GM18511 (cell line): ENCODE results near the gene ADCY2.
A peak's percentile ranks its signal among the peaks of the same experiment; 100 is the strongest.

Experiments
- ATAC-seq: cut with Tn5 transposase; IDR thresholded peaks from one replicate; pipeline ENCODE4 v1.9.1; 2021; ENCODE audit warnings: mild to moderate bottlenecking, moderate library complexity; ENCODE audit not compliant: unreplicated experiment

The ADCY2 gene

GRCh38 chr5:7714697-7715096 is 318.8 kb downstream of the ADCY2 start:
- ATAC-seq = no peak

- no peak for ATAC-seq
Measured at GRCh38 chr5:7717691-7718090, 321.8 kb downstream of the ADCY2 start.

DNA sequence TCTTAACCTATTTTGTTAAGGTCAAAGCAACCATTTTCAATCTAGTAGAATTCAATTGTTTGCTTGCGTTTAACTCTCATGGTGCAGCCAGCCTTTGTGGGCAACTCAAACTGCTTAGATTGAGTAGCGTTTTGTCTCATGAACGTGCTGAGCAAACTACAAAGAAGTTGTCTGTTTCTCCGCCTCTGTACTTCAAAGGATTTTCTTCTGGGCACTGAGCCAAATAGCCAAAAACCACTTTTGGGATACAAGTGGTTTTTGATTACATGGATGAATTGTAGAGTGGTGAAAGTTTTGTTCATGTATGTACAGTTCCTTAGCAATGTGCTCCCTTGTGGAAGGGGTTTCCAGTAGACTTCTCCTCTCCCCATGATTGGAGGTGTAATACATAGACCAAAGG is 332.1 kb downstream of the ADCY2 start:
- ATAC-seq = no peak

- ATAC-seq = no peak
Measured at GRCh38 chr5:7741415-7742065, 345.6 kb downstream of the ADCY2 start.

- ATAC-seq = no peak
Measured at GRCh38 chr5:7742241-7742656, 346.3 kb downstream of the ADCY2 start.

- peak; percentile 50 for ATAC-seq
Measured at GRCh38 chr5:7745882-7746610, 350.1 kb downstream of the ADCY2 start.

GRCh38 chr5:7747728-7748127 is 351.8 kb downstream of the ADCY2 start:
- no peak for ATAC-seq

DNA sequence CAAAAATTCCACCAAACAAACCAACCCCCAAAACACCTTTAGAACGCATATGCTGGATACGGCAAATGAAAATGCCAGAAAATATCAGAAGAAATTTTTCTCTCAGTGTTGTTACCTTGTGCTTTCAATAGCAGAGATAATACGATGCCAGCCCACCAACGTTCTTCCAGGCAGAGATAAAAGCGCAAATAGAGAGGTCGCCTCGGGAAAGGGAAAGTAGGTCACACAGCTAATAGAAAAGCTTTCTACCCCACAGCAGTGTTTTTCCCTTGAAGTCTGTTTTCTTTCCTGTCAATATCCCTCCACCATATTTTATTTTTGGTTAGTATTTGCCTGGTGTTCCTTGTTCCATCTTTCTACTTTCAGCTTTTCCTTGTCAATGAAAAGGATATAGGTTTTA is 353.7 kb downstream of the ADCY2 start:
- no peak for ATAC-seq

GRCh38 chr5:7751874-7752273 is 355.9 kb downstream of the ADCY2 start:
- ATAC-seq = no peak

GRCh38 chr5:7753181-7753580 is 357.2 kb downstream of the ADCY2 start:
- ATAC-seq = no peak

GRCh38 chr5:7753596-7753995 is 357.7 kb downstream of the ADCY2 start:
- no peak for ATAC-seq

DNA sequence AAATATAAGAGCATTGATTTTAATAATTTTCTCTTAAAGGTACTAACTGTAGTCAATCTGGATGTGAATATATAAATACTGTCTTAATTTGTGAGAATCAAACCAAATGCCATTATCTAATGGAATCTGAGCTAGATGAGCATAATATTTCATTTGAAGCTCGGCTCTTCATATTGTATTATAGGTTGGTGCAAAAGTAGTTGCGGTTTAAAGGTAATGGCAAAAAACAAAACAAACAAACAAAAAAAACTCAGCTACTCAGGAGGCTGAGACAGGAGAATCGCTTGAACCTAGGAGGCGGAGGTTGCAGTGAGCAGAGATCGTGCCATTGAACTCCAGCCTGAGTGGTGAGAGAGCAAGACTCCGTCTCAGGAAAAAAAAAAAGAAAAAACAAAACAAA is 358.6 kb downstream of the ADCY2 start:
- ATAC-seq = no peak

GRCh38 chr5:7754997-7755596 is 359.2 kb downstream of the ADCY2 start:
- peak; percentile 92 for ATAC-seq

DNA sequence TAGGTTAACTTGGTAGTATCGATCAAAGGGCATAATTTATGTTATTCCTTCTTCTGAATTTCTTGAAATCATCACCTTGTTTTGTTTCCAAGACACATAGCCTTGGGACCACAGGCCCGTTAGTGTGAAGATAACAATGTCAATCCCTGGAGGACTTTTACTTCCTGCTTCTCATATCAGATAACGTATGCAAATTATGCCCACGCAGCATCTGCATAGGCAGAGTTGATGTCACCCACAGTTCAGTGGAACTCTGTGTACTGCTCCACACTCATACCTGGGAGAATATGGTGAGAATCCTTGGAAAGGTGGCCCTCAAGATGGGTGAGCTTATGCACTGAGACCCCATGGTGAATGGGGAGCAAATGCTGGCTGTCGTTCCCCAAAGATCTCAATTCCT is 360.0 kb downstream of the ADCY2 start:
- ATAC-seq = no peak

DNA sequence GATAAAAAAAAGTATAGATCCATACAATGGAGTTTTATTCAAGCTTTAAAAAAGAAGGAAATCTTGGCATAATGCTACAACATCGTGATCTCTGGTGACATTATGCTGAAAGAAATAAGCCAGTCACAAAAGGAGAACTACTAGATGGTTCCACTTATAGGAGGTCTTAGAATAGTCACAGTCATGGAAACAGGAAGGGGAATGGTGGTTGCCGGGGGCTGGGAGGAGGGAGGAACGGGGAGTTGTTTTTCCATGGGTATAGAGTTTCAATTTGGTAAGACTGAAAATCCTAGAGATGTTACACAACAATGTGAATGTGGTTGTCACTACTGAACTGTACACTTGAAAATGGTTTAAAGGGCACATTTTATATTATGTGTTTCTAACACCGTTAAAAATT is 360.5 kb downstream of the ADCY2 start:
- ATAC-seq = no peak

DNA sequence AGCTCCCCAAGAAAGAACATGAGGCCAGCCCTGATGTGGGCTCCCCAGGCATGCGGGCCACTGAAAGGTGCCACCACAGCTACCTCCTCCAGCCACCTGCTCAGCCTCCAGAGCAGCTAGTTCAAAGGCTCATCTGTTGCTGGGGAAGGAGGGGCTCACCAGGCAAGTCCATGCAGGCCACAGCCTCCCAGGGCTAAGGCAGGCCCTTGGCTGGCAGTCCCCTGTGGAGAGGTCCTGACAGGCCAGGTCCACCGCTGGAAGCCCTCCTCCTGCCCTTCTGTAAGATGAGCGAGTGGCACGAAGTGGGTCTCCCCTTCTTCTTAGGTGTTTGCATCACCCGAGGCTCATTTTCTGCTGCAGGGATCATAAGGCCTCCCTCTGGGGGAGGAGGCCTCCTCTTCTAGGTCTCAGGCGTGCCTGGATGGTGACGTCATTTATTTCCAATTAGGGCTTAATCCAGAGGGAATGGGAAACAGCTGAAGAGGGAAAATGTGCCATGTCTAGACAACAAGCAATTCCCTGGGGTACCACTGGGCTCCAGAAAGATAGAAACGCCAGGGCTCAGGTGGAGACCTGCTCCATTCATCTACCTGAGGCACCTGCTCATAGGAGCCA is 363.4 kb downstream of the ADCY2 start:
- ATAC-seq = no peak

GRCh38 chr5:7759951-7760580 is 364.1 kb downstream of the ADCY2 start:
- no peak for ATAC-seq

DNA sequence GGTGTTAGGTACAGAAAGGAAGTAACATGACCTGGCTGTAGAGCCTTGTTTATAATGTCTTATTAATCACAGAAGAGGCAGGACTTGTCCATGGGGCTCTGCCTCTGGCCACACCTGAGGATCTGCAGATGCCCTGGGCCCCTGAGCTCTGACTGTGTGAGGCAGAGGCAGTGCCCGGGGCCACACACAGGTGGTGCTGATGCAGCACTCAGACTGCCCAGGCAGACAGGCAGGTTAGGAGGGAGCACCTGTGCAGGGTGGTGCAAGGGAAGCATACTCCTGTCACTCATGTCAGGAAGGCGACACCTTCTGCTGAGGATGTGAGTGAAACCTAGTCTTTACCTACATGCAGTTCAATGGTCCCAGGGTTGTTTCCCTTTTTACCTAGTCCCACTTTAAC is 366.3 kb downstream of the ADCY2 start:
- ATAC-seq = no peak

DNA sequence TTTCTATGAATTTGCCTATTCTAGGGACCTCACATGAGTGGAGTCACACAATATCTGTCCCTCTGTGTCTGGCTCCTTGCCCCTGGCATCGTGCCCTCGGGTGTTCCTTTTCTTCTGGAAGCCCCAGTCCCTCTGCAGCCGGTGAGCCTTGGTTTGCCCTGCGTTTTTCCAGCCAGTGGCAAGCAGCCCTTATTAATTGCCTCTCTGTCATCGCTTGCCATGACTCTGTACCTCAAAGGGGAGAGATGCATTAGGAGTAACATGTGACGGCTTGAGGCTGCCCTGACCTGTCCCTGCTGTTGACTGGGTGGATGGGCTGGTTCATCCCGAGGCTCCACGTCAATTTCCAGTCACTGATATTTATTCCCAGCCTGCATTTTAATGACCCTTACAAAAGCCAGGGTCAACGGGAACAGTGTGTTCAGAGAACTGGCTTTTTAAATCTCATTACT is 367.7 kb downstream of the ADCY2 start:
- no peak for ATAC-seq

- ATAC-seq = no peak
Measured at GRCh38 chr5:7764452-7764851, 368.5 kb downstream of the ADCY2 start.

GRCh38 chr5:7770436-7770835 is 374.5 kb downstream of the ADCY2 start:
- ATAC-seq = no peak
